ENCODE data around the gene CSGALNACT2.
"Not testable (repeated sequence)": the region's sequence is repeated elsewhere in the genome, so short reads cannot be mapped to it uniquely, and the experiment has no call there.

Gene CSGALNACT2

DNA sequence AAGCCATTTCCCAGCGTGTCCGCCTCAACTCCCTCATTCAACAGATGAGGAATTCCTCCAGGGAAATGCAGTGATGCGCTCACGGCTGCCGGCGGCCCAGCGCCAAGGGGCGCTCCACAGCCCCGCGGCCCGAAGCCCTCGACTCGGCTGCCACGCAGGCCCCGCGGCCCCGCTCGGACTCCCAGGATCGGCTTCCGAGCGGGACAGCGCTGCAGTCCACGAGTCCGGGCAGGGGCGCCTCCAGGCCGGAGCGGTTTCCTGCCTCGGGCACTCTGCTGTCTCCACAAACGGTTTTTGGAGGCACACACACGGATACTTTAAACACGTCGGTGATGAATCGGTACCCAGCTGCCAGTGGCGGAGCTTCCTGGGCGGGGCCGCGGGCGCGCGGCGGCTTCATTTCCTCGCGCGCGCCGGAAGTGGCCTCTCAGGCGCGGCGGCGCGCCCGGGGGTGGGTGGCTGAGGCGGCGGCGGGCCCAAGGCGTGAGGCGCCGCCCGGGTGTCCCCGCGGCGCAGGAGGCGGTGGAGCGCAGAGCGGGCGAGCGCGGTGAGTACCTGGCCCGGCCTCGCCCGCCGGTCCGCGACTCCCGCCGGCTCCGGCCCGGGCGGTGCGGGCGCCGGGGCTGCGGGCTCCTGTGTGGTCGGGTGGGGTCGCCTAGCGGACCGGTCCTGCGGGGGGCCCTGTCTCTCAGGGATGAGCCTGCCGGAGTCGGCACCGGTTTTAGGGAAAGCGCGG, at the start of gene CSGALNACT2:
CSGALNACT2 (plus strand) TSS at position 425 of the 736 bp plus-strand sequence. CDS start 16,705 bp downstream, outside the sequence.
- peak; percentile 49 for DNase-seq

GRCh38 chr10:43089519-43089918, 48.7 kb upstream of the CSGALNACT2 start:
- DNase-seq: no peak

GRCh38 chr10:43090188-43090587, 48.1 kb upstream of the CSGALNACT2 start:
- peak; percentile 65 for DNase-seq

DNA sequence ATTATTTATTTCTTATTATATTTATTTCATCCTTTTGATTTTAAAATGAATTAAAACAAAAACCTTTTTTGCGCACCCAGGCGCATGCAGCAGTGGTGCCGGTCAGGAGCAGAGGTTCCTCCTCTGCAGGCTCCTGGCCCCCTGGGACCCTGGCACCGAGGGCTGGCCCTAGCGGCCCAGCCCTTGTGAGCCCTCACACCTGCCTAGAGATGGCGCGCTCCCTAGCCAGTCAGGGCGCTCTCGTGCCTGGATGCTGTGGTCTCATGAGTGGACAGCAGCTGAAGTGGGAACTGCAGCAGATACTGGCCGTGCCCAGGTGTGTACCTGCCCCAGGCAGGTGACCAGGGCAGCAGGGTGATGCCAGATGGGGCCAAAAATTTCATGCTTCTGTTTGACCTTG, 47.6 kb upstream of the CSGALNACT2 start:
- no peak for DNase-seq

DNA sequence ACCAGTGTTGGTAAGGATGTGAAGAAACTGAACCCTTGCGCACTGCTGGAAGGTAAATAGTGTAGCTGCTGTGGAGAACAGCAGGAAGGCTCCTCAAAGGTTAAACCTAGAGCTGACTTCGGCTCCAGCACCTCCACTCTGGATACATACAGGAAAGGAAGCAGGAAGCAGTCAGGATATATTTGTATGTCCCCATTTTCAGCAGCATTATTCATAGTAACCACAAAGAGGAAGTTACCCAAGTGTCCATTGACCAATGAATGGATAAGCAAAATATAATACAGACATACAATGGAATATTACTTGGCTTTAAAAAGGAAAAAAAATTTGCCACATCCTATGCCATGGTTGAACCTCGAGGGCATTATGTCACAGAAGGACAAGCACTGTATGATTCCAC, 46.4 kb upstream of the CSGALNACT2 start:
- no peak for DNase-seq

GRCh38 chr10:43093423-43094076, 44.7 kb upstream of the CSGALNACT2 start:
- DNase-seq: no peak

DNA sequence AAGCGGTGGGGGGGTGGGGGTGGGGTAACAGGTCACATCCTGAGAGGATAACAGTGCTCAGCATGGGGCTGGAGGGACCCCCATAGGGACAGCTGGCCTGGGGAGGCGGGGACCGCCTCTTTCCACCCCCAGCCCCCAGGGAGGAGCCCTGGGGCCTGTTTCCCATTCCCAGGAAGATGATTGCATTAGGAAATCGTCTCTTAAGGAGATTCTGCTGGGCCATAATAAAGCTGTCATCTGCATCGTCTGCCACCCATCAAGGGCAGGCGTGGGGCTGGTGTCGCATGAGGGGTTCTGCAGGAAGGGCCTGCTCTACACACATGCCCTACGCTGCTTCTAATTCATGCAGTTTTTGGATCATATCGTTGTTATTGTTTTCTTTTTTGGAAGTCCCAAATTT, 44.2 kb upstream of the CSGALNACT2 start:
- DNase-seq: no peak

GRCh38 chr10:43099339-43099738, 38.9 kb upstream of the CSGALNACT2 start:
- not testable (repeated sequence) for DNase-seq

DNA sequence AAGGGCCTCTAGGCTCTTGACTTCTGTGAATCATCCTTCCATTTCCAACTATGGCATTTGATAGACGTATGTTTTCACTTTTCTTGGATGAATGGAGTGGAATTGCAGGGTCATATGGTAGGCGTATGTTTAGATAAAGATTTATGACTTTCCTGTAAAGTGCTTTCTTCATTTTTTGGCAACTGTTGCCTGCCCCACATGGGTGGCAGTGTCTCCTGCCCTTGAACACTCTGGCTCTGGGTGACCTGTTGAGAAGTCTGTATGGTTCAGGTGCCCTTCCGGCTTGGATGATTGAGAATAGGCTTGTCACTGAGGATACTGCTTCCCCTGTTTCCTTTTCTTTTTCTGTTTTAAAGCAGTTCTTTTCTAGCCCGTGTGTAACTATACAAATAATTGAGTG, 38.3 kb upstream of the CSGALNACT2 start:
- no peak for DNase-seq

DNA sequence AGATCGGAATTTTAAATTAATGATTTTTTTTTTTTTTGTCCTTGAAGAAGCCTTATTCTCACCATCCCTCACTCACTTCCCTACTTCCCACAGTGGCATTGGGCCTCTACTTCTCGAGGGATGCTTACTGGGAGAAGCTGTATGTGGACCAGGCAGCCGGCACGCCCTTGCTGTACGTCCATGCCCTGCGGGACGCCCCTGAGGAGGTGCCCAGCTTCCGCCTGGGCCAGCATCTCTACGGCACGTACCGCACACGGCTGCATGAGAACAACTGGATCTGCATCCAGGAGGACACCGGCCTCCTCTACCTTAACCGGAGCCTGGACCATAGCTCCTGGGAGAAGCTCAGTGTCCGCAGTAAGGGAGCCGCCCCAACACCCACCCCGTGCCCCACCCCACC, 37.9 kb upstream of the CSGALNACT2 start:
- DNase-seq: no peak

DNA sequence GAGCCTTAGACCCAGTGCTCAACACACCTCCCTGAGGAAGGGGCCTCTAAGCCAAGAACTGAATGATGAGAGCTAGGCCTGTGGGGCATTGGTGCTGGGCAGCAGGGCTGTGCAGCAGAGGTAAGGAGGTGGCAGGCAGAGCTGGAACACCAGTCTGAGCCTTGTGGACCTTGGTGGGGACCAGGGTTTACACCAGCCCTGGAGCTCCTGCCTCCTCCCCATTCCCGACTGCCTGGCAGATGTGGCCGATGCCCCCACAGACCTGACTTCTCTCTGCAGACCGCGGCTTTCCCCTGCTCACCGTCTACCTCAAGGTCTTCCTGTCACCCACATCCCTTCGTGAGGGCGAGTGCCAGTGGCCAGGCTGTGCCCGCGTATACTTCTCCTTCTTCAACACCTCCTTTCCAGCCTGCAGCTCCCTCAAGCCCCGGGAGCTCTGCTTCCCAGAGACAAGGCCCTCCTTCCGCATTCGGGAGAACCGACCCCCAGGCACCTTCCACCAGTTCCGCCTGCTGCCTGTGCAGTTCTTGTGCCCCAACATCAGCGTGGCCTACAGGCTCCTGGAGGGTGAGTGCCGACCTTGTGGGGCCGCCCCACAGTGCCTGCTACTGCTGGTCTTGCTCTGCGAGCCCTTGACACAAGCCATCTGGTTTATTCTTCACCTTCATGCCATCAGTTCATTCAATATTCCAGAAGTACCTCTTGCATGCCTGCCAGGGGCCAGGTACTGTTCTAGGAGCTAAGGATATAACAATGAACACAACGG, 36.0 kb upstream of the CSGALNACT2 start:
- no peak for DNase-seq

GRCh38 chr10:43105102-43105955, 32.9 kb upstream of the CSGALNACT2 start:
- peak; percentile 50 for DNase-seq

DNA sequence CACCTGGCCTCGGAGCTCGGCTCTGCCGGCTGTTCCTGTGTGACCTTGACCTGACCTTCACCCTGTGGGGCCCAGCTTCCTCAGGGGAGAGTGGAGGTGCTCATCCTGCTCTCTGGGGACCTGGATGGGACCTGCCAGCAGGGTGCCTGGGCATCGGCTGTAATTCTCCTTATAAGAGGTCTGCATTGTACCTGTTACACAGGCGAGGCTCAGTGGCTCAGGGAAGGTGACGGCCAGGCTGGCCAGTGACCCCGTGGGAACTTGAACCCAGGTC, 32.4 kb upstream of the CSGALNACT2 start:
- no peak for DNase-seq

GRCh38 chr10:43106256-43107091, 31.8 kb upstream of the CSGALNACT2 start:
- DNase-seq: no peak

DNA sequence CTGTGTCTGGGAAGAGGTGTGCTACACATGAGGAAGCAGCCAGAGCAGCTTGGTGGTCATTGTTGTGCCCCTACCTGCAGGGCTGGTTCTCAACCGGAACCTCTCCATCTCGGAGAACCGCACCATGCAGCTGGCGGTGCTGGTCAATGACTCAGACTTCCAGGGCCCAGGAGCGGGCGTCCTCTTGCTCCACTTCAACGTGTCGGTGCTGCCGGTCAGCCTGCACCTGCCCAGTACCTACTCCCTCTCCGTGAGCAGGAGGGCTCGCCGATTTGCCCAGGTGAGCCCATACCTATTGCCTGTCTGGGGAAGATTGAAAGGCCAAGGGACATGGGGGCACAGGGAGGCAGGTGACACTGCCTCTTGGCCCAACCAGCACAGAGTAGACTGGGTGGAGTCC, 29.3 kb upstream of the CSGALNACT2 start:
- DNase-seq: no peak

DNA sequence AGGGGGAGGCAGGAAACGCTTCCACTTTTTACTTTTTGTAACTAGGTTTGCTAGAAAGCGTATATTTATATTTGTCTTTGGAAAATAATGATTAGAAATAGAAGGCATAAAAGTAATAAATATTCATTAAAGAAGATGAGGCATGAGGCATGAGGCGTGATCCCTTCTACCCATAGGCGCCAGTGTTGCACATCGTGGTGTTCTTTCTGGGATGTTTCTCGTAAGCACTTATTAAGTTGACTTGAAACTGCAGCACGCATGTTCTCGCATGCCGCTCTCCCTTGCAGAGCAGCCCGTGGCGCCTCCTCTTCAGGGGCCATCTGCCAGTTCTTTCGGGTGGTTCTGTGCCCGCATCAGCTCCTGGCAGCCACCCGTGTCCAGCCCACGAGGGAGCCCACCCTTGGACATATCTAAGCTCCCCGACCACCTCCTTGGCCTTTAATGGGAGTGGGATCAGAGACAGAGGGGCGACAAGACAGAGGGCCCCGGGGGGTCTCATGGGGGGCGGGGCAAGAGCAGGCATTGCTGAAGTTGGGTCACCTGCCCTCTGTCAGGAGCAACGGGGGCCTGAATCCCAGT, 28.5 kb upstream of the CSGALNACT2 start:
- DNase-seq: no peak

GRCh38 chr10:43110338-43111071, 27.7 kb upstream of the CSGALNACT2 start:
- DNase-seq: no peak

GRCh38 chr10:43111101-43111500, 27.1 kb upstream of the CSGALNACT2 start:
- no peak for DNase-seq

GRCh38 chr10:43111921-43112607, 26.2 kb upstream of the CSGALNACT2 start:
- no peak for DNase-seq

DNA sequence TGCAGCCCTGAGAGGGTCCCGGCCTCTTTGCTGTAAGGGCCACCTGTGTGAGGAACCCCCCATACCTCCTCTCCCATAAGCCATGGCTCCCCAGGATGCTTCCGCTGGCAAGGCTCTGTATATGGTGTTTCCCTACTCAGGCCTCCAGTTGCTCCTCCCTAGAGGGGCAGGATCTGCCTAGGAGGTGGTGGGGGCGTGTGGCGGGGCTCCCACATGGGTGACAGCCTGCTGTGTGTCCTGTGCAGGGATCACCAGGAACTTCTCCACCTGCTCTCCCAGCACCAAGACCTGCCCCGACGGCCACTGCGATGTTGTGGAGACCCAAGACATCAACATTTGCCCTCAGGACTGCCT, 25.7 kb upstream of the CSGALNACT2 start:
- no peak for DNase-seq

All from NCI-H2029 (cell line).